NCI-H1105 treated with DMSO at 0.1 percent for 48 hours (cell line): ENCODE measurements around the gene KIF26B.

ENCODE experiments used
- DNase-seq: peaks from one replicate; lab custom pipeline; 2025; lab: John Stamatoyannopoulos, UW

The KIF26B gene

GRCh38 chr1:245209658-245210435 lies 55.1 kb downstream of the KIF26B start:
- DNase-seq, result no peak

- no peak for DNase-seq
These were observed 56.4 kb downstream of the KIF26B start for GRCh38 chr1:245211035-245211749.

DNA sequence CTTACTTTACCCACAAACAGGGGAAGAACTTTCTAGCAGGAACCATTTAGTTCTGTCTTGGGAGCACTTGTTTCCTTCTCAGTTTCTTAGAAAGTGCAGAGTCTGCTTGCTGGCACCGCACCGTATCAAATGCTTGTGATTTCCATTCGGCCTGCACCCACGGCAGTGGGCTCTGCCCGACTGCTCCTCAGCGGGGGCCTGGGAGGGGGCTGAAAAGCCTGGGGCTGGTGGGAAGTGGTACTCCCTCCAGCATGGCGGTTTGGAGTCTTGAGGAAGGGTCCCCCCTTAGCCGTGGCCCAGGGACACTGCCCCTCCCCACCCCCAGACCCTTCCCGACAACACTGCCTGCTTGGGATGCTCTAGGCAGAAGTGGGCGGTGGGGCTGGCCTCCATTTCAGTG lies 57.0 kb downstream of the KIF26B start:
- no peak for DNase-seq

DNA sequence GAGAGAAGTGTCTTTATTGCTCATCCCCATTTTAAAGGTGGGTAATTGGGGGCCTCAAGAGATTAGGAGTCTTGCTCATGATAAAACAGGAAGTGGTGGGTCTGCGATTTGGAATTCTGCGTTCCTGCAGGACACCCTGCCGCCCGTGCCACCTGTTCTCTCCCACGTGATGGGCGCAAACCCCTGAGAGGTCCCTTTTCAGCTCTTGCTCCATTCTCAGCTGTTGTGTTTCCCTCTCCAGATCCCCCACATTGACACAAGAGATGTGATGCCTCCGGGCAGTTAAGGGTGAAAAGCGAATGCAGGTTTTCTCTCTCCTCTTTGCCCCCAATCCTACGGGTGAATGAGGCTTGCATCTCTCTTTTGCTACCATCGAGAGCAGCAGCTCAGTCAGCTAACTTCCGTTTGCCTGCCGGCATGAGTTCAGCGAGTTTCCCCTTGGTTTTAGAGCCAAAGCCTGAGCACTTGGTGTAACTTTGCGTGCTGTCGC lies 57.5 kb downstream of the KIF26B start:
- DNase-seq, result no peak

GRCh38 chr1:245213066-245213831 lies 58.5 kb downstream of the KIF26B start:
- no peak for DNase-seq

DNA sequence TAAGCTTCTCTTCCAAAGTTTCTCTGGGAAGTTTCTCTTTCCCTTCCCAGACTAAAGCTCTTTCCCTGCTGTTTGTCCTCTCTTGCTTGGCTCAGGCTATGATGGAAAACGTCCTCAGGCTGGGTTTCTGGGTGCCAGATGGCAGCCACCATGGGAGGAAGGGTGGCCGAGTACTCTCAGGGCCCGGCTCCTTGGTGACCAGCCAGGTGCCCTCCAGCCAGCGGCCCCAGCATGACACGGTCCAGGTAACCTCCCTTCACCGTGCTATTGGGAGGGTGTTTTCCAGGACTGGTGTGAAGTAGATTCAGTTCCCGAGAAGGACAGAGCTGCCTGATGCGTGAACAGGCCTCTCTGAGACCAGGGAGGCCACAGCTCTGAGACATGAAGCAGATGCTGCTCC lies 60.3 kb downstream of the KIF26B start:
- DNase-seq, result no peak

- DNase-seq, result no peak
These were observed 61.8 kb downstream of the KIF26B start for GRCh38 chr1:245216366-245217115.

DNA sequence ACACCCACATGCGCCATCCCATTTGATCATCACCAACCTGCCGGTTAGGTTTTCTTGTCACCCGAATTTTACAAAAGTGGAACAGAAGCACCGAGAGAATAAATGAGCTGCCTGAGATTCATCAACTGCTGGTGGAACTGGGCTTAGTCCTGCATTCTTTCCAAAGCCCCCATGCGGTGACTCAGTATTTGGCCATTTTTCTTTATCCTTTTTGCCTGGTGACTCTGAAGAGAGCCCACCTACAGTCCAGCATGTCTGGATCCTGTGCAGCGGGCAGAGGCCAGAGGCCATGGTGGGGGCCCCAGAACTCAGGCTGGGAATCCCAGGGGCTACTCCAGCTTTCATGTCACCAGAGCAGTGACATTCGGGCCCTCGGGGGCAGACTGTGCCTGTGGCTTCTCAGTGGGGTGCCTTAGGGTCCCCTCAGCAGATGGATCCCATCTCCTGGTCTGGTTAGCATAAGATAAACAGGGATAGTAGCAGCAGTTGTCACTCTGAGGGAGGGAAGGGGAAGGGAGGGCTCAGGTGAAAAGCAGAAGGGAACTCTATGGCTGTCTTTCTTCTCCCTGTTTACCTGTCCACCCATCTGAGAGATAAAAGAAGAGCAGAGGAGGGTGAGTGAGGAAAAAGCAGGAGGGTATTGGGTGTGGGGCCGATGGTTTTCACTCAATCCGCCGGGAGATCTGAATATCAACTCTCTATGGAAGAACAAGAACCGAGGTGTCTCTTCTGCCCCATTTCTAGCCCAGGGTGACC lies 63.2 kb downstream of the KIF26B start:
- DNase-seq, result no peak

DNA sequence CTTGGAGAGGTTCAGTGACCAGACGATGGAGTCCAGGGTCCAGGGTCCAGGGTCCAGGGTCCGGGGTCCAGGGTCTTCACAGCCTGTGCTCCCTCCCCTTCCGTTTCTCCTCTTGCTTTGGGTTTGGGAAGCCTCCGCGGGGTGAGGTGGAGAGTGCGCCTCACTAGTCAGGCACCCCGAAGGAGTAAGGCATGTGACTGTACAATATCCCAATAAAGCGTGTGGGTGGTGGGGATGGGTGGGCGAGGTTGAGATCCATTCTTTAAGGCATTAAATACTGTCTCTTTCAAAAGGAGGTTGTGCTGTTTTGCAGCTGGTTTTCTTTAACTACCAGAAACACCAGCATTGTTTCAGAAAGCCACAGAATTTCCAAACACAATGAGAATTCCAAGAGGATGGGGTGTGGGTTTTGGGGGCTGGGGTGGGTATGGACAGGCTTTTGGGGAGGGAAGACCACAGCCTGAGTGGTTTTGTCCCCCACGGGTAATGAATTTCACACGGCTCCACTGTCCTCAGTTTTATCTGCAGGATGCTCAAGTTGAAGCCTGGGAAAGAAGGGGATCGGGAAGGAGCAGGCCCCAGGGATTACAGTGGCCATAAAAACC lies 65.7 kb downstream of the KIF26B start:
- no peak for DNase-seq

DNA sequence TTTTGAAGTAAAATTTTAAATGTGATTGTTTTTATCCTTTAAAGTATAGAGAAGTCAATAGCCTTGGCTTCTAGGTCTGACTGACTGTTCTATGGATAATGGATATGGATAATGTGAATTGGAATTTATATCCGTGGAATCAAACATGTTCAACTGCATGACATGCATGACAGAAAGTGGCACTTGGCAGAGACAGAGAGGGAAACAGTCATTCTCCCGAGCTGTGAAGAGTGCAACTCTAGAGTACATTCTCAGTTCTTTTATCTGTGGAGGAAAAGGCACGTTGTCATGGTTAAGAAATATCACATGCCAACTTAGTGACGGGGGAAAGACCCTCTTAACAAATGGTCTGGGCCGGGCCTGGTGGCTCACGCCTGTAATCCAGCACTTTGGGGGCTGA lies 67.0 kb downstream of the KIF26B start:
- no peak for DNase-seq

DNA sequence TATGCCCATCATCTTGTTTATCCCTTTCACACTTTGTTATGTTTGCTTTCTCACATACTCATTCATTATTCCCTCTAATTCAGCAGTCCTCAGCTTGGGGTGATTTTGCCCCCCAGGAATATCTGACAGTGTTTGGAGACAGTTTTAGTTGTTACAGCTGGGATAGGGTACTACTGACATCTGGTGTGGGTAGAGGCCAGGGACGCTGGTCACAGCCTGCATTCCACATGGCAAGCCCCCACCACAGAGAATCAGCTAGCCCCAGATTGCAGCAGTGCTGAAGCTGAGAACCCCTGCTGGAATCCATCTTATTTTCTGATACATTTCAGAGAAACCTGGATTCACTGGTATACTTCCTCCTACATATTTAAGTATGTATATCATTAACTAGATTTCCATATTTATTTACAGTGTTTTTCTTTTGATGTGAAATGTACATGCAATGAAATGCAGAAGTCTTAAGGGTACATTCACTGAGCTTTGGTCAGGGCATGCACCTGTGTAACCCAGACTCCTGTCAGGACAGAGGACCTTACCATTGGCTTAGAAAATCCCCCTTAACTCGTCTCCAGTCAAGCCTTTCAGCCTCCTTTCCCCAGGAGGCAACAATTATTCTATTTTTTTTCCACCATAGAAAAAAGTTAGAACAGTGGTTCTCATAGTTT lies 68.3 kb downstream of the KIF26B start:
- no peak for DNase-seq

- DNase-seq, result no peak
These were observed 70.8 kb downstream of the KIF26B start for GRCh38 chr1:245225322-245226202.

- DNase-seq, result no peak
These were observed 71.4 kb downstream of the KIF26B start for GRCh38 chr1:245226203-245226499.

- DNase-seq, result no peak
These were observed 74.3 kb downstream of the KIF26B start for GRCh38 chr1:245229051-245229450.

GRCh38 chr1:245232931-245233330 lies 78.1 kb downstream of the KIF26B start:
- no peak for DNase-seq

GRCh38 chr1:245234217-245235081 lies 79.7 kb downstream of the KIF26B start:
- DNase-seq, result no peak

DNA sequence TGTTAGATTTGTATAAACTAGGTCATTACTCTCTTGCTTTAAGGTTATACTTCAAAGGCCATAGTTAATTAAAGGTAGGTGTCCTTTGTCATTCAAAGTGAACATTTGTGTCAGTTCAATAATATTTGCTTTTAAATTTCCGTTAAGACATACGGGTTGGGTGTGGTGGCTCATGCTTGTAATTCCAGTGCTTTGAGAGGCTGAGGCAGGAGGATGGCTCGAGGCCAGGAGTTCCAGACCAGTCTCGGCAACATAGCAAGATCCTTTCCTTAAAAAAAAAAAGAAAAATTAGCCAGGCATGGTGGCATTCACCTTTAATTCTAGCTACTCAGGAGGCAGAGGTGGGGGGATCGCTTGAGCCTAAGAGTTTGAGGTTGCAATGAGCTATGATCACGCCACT lies 80.4 kb downstream of the KIF26B start:
- no peak for DNase-seq

GRCh38 chr1:245240648-245241165 lies 85.9 kb downstream of the KIF26B start:
- no peak for DNase-seq
